Measurements from ENCODE around the gene ELF1.

ELF1 gene

DNA sequence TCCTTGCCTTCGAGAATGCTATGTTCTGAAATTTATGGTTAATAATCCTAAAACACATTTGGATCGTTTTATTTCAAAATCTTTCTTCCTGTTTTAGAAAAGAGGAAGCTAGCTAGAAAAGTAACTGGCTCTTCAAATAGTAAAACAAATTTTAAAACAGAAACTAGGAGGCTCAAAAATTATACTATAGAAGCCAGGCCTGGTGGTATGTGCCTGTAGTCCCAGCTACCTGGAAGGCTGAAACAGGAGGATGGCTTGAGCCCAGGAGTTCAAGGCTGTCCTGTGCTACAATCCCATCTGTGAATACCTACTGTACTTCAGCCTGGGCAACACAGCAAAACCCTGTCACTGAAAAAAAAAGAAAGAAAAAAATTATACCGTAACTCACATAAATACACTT lies 57.9 kb downstream of the ELF1 start:
- TF ChIP-seq, protein P1, sequence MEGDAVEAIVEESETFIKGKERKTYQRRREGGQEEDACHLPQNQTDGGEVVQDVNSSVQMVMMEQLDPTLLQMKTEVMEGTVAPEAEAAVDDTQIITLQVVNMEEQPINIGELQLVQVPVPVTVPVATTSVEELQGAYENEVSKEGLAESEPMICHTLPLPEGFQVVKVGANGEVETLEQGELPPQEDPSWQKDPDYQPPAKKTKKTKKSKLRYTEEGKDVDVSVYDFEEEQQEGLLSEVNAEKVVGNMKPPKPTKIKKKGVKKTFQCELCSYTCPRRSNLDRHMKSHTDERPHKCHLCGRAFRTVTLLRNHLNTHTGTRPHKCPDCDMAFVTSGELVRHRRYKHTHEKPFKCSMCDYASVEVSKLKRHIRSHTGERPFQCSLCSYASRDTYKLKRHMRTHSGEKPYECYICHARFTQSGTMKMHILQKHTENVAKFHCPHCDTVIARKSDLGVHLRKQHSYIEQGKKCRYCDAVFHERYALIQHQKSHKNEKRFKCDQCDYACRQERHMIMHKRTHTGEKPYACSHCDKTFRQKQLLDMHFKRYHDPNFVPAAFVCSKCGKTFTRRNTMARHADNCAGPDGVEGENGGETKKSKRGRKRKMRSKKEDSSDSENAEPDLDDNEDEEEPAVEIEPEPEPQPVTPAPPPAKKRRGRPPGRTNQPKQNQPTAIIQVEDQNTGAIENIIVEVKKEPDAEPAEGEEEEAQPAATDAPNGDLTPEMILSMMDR (conservative IDR thresholded peaks at IDR 0.05; ENCODE audit: low read length), result no peak
- H3K4me3 ChIP-seq (ENCODE audit: low read length), result no peak overlapping the region
- DNase-seq (ENCODE audit: low read depth), result no peak

DNA sequence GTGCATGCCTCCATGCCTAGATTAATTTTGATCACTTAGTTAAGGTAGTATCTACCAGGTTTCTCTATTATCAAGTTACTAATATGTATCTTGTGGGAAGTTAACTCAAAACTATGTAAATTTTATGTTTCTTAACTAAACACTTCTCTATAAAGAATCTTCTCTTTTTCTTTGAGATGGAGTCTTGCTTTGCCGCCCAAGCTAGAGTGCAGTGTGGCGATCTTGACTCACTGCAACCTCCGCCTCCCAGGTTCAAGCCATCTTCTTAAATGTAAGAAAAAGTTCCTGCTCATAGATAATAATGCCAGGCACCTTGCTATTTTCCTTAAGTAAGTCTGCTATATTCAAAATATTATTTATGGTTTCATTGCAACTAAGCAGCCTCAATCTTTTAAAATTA lies 58.4 kb downstream of the ELF1 start:
- no peak overlapping the region for H3K4me3 ChIP-seq (ENCODE audit: low read length)
- TF ChIP-seq, protein P1 (conservative IDR thresholded peaks at IDR 0.05; ENCODE audit: low read length), result no peak
- no peak for DNase-seq (ENCODE audit: low read depth)

DNA sequence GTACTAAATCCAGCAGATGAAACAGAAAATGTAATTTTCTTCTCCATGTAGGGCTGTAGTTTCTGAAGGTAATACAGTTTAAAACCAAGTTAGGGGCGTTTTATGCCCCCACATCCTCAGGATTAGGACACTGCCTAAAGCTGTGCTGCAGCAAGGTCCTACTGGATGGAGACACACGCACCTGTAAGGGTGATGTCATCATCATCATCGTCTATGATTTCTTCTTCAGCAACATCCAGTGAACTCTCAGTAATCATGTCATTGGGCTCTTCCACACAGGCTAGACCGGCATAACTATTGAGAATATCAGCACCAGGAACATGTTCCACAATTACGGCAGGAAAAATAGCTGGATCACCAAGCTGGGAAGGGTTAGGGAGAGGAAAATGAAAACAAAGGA lies 60.5 kb downstream of the ELF1 start:
- no peak overlapping the region for H3K4me3 ChIP-seq (ENCODE audit: low read length)
- DNase-seq (ENCODE audit: low read depth), result no peak
- TF ChIP-seq, protein P1 (conservative IDR thresholded peaks at IDR 0.05; ENCODE audit: low read length), result no peak

DNA sequence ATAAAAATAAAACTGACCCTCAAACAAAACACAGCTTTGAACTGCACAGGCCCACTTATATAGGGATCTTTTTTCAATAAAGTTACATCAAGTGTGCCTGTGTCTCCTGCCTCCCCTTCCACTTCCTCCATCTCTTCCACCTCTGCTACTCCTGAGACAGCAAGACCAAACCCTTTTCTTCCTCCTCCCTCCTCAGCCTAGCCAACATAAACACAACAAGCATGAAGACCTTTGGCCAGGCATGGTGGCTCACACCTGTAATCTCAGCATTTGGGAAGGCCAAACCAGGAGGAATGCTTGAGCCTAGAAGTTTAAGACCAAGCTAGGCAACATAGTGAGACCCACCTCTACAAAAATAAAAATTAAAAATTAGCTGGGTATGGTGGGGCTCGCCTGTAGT lies 72.6 kb downstream of the ELF1 start:
- TF ChIP-seq, protein P1 (conservative IDR thresholded peaks at IDR 0.05; ENCODE audit: low read length), result no peak
- no peak for DNase-seq (ENCODE audit: low read depth)
- no peak overlapping the region for H3K4me3 ChIP-seq (ENCODE audit: low read length)

DNA sequence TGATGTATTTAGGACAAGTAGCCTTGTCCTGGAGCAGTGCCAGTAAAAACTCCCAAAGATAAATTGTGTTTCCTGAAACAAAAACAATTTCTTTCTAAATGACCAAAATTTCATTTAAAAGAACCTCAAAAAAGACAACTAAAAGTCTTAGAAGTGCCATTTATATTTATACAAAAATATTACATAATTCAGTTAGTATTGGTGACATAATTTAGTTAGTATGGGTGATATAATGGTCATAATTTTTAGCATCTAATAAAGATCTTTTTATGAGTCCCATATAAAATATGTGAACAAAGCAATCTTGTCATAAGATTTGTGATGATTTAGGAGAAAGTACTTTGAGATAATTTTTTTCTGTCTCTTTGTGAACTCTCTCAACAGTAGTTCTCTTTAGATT lies 76.0 kb downstream of the ELF1 start:
- DNase-seq (ENCODE audit: low read depth), result no peak
- H3K4me3 ChIP-seq (ENCODE audit: low read length), result no peak overlapping the region
- TF ChIP-seq, protein P1 (conservative IDR thresholded peaks at IDR 0.05; ENCODE audit: low read length), result no peak

DNA sequence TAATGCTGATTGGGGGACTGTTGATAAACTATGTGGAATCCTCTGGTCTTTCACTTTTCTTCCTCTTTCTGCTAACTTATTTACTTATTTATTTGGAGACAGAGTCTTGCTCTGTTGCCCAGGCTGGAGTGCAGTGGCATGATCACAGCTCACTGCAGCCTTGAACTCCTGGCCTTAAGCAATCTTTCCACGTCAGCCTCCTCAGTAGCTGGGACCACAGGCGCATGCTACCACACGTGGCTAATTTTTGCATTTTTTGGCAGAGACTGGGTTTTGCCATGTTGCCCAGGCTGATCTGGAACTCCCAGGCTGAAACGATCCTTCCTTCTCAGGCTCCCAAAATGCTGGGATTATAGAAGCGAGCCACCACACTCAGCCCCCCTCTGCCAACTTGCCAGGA lies 77.5 kb downstream of the ELF1 start:
- H3K4me3 ChIP-seq (ENCODE audit: low read length), result no peak overlapping the region
- TF ChIP-seq, protein P1 (conservative IDR thresholded peaks at IDR 0.05; ENCODE audit: low read length), result no peak
- no peak for DNase-seq (ENCODE audit: low read depth)

DNA sequence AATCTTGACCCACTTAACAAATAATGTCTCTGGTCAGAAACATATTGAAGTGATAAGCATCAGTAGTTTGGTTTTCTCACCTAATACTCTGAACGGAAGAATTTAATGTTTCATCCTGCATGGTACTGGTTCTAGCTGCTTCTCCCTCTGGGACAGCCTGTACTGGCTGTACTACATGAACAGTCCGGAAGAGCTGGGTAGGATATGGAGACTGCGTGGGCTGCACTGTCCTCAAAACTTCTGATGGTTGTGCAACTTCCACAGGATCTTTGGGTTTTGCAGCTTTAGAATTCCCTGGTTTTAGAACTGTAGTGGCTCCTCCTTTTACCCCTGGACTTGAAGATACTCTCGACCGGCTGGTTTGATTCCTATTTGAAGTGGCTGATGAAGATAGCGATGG lies 78.3 kb downstream of the ELF1 start:
- DNase-seq (ENCODE audit: low read depth), result peak; percentile 6
- TF ChIP-seq, protein P1 (conservative IDR thresholded peaks at IDR 0.05; ENCODE audit: low read length), result no peak
- H3K4me3 ChIP-seq (ENCODE audit: low read length), result no peak overlapping the region
